NCI-H1092 (cell line): ENCODE results near the gene THOC7.

ENCODE experiments used
- DNase-seq: peaks from one replicate; lab custom pipeline; 2025; lab: John Stamatoyannopoulos, UW

The THOC7 gene

GRCh38 chr3:63878394-63879060, 14.9 kb upstream of the THOC7 start:
- no peak for DNase-seq

- DNase-seq, result no peak
Observed at GRCh38 chr3:63877737-63878393, 14.3 kb upstream of the THOC7 start.

GRCh38 chr3:63876260-63876659, 12.7 kb upstream of the THOC7 start:
- DNase-seq, result no peak

- DNase-seq, result no peak
Observed at GRCh38 chr3:63875510-63875909, 11.9 kb upstream of the THOC7 start.

GRCh38 chr3:63874769-63875168, 11.2 kb upstream of the THOC7 start:
- DNase-seq, result no peak

- DNase-seq, result no peak
Observed at GRCh38 chr3:63872135-63872924, 8.7 kb upstream of the THOC7 start.

GRCh38 chr3:63870615-63871005, 7.0 kb upstream of the THOC7 start:
- no peak for DNase-seq

GRCh38 chr3:63869940-63870614, 6.5 kb upstream of the THOC7 start:
- no peak for DNase-seq

- no peak for DNase-seq
Observed at GRCh38 chr3:63867225-63867624, 3.6 kb upstream of the THOC7 start.

GRCh38 chr3:63864965-63865327, 1.3 kb upstream of the THOC7 start:
- no peak for DNase-seq

- DNase-seq, result no peak
Observed at GRCh38 chr3:63864008-63864964, 681 bp upstream of the THOC7 start.

GRCh38 chr3:63862804-63863149, 828 bp downstream of the THOC7 start:
- DNase-seq, result no peak

- DNase-seq, result no peak
Observed at GRCh38 chr3:63861306-63861705, 2.3 kb downstream of the THOC7 start.

- DNase-seq, result no peak
Observed at GRCh38 chr3:63860776-63861175, 2.8 kb downstream of the THOC7 start.

GRCh38 chr3:63857311-63857710, 6.3 kb downstream of the THOC7 start:
- no peak for DNase-seq

GRCh38 chr3:63855333-63855940, 8.2 kb downstream of the THOC7 start:
- DNase-seq, result no peak

- DNase-seq, result no peak
Observed at GRCh38 chr3:63853106-63853505, 10.5 kb downstream of the THOC7 start.

GRCh38 chr3:63851287-63851686, 12.3 kb downstream of the THOC7 start:
- DNase-seq, result no peak

- no peak for DNase-seq
Observed at GRCh38 chr3:63849175-63849574, 14.4 kb downstream of the THOC7 start.

- DNase-seq, result no peak
Observed at GRCh38 chr3:63847718-63848450, 15.7 kb downstream of the THOC7 start.
